ENCODE measurements around the gene NR1H4.
"Not testable (repeated sequence)": the region's sequence is repeated elsewhere in the genome, so short reads cannot be mapped to it uniquely, and the experiment has no call there.

DNA sequence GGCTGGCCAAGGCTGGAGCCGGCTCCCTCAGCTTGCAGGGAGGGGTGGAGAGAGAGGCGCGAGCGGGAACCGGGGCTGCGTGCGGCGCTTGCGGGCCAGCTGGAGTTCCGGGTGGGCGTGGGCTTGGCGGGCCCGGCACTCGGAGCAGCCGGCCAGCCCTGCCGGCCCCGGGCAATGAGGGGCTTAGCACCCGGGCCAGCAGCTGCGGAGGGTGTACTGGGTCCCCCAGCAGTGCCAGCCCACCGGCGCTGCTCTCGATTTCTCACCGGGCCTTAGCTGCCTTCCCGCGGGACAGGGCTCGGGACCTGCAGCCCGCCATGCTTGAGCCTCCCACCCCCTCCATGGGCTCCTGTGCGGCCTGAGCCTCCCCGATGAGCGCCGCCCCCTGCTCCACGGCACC lies 43.4 kb upstream of the NR1H4 start:
- not testable (repeated sequence) for TF ChIP-seq EP300 (IDR thresholded peaks at IDR 0.05; ENCODE audit: low read depth); CTCF (IDR thresholded peaks at IDR 0.05)
